CD14-positive monocyte (primary cell): ENCODE results near the gene GRHPR. TPM values are rescaled to one million over a fixed set of nuclear protein-coding genes. Genes with fewer than 3 reads are reported as not detected.

Source experiments
- polyA plus RNA-seq, 3 donors: library from polyadenylated mRNA; depleted of rRNA in 1 of 3; unstranded in 2 of 3; stranded (reverse) in 1 of 3; fragments of 300-500 nt in 2 of 3; fragments of >200 nt in 1 of 3; fragmentation: Illumina TruSeq in 2 of 3; gene quantifications; 1 replicate in 2 of 3; 2 replicates in 1 of 3; pipeline ENCODE4 v1.2.3, GENCODE V29; 2012 to 2021

Gene GRHPR
- polyA plus RNA-seq, 3 donors, result 73.8 to 96.6 (median 80.9) TPM

Other genes with a start within 250 kb of the GRHPR start
- gene ZBTB5, start 42.8 kb downstream of the GRHPR start, polyA plus RNA-seq, result 1 to 10 TPM in 2 of 3 donors, under 1 TPM in 1; 0.58 to 6.4 (median 1.4) TPM
- gene POLR1E, start 63.3 kb downstream of the GRHPR start, polyA plus RNA-seq, result 1 to 10 TPM; 2.3 to 4.1 (median 2.4) TPM
- gene FBXO10, start 153.7 kb downstream of the GRHPR start, polyA plus RNA-seq, result 1 to 10 TPM in 1 of 3 donors, under 1 TPM in 1, not detected in 1; 0.08 to 1.5 TPM
- 100 to 1,000 TPM in 2 of 3 donors, 10 to 100 TPM in 1; 35.0 to 117 (median 112) TPM for gene TOMM5, start 169.9 kb downstream of the GRHPR start, polyA plus RNA-seq
- gene FRMPD1, start 228.3 kb downstream of the GRHPR start, polyA plus RNA-seq, result under 1 TPM in 1 of 3 donors, not detected in 2; 0.03 TPM